Testis (tissue), 3 donors: Measurements from ENCODE around the gene ZNF394. TPM values are rescaled to one million over a fixed set of nuclear protein-coding genes. Genes with fewer than 3 reads are reported as not detected.

Experiments
- DNase-seq: peaks from one replicate; pipeline ENCODE4 v3.0.0-alpha.2; 2019
- H3K27ac ChIP-seq, 2 donors: fragments of 200-600 bp; sonication (generic); one replicate each; pipeline ENCODE4 v1.5.1; 2019
- H3K27me3 ChIP-seq: fragments of 200-600 bp; sonication (generic); one replicate; pipeline ENCODE4 v1.5.1; 2019
- H3K36me3 ChIP-seq: fragments of 200-600 bp; sonication (generic); one replicate; pipeline ENCODE4 v1.5.1; 2017; ENCODE audit warnings: low read depth; ENCODE audit errors: missing control alignments
- H3K4me1 ChIP-seq: fragments of 200-600 bp; sonication (generic); one replicate; pipeline ENCODE4 v1.5.1; 2019
- H3K4me3 ChIP-seq, 2 donors: fragments of 200-600 bp; sonication (generic); one replicate each; pipeline ENCODE4 v1.5.1; 2017 to 2019
- H3K9me3 ChIP-seq: fragments of 200-600 bp; sonication (generic); one replicate; pipeline ENCODE4 v1.5.1; 2017
- POLR2A ChIP-seq: fragments of 450-650 bp; IDR thresholded peaks from one replicate; pipeline ENCODE4 v1.6.1; 2017; ENCODE audit warnings: antibody characterized with exemption, mild to moderate bottlenecking, moderate library complexity
- WGBS, 2 donors: methylation state at CpG; one replicate each; pipeline ENCODE4 v1.1.5; 2018; 5-methylcytosine and 5-hydroxymethylcytosine counted together
- intact Hi-C: fragments of 100-400 bp; cut with DNase I; formaldehyde crosslinking; loops from one replicate; pipeline ENCODE4 v1.15.1; 2023; ENCODE audit warnings: low total_unique reads
- polyA plus RNA-seq: library from polyadenylated mRNA; stranded (reverse); fragments of 350-450 nt; fragmentation: Illumina TruSeq; extraction: RNeasy Lipid Tissue Mini Kit (QIAGEN cat#74804); gene quantifications from one replicate; pipeline ENCODE4 v1.2.3, GENCODE V29; 2014; ENCODE audit warnings: low read depth, low replicate concordance; ENCODE audit not compliant: insufficient read depth
- total RNA-seq, 2 donors: library from RNA; depleted of rRNA; stranded (reverse); fragments of >200 nt; gene quantifications; one replicate each; pipeline ENCODE4 v1.2.3, GENCODE V29; 2016
- TF ChIP-seq, protein P1 (sequence below), 3 experiments: fragments of 450-650 bp in 2 of 3; fragments of 200-600 bp in 1 of 3; sonication (generic) in 1 of 3; IDR thresholded peaks; one replicate each; pipeline ENCODE4 v1.5.1; 2016 to 2019; ENCODE audit warnings: antibody characterized with exemption in 3 of 3, mild to moderate bottlenecking in 2 of 3, moderate library complexity in 1 of 3

ZNF394 gene
- total and polyA plus RNA-seq, 3 donors from 2014 or later = 24.6 to 65.0 (median 45.3) TPM

DNA sequence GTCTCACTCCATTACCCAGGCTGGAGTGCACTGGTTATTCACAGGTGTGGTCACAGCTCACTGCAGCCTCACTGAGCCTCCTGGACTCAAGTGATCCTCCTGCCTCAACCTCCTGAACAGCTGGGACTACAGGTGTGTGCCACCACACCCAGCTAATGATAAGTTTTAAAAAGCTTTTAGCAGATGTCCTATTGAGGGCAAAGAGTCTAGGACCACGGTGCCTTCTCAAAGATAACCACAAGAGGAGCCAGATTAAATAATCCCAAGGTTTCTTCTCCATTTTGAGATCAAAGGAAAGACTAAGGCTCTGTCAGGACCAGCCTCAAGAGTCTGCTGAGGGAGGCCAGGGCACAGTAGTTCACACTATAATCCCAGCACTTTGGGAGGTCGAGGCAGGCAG lies 38.9 kb downstream of the ZNF394 start:
- 88 to 95% methylated on average over 2 of the region's 2 CpGs for WGBS, 2 donors

GRCh38 chr7:99460651-99461050 lies 39.4 kb downstream of the ZNF394 start:
- Histone ChIP-seq H3K27me3 (no peaks in the 10 kb centered on the region), H3K9me3 (no peaks in the 10 kb centered on the region), H3K4me1 (peaks cover 14% of the 10 kb centered on the region), H3K4me3 (no peak overlapping the region), H3K27ac (no peak overlapping the region), H3K36me3 (no peaks in the 10 kb centered on the region)
- no peak for DNase-seq
- 83 to 85% methylated on average over 11 of the region's 11 CpGs for WGBS, 2 donors
- no peak for TF ChIP-seq POLR2A
- TF ChIP-seq, protein P1, sequence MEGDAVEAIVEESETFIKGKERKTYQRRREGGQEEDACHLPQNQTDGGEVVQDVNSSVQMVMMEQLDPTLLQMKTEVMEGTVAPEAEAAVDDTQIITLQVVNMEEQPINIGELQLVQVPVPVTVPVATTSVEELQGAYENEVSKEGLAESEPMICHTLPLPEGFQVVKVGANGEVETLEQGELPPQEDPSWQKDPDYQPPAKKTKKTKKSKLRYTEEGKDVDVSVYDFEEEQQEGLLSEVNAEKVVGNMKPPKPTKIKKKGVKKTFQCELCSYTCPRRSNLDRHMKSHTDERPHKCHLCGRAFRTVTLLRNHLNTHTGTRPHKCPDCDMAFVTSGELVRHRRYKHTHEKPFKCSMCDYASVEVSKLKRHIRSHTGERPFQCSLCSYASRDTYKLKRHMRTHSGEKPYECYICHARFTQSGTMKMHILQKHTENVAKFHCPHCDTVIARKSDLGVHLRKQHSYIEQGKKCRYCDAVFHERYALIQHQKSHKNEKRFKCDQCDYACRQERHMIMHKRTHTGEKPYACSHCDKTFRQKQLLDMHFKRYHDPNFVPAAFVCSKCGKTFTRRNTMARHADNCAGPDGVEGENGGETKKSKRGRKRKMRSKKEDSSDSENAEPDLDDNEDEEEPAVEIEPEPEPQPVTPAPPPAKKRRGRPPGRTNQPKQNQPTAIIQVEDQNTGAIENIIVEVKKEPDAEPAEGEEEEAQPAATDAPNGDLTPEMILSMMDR (IDR thresholded peaks at IDR 0.05) = no peak
- intact Hi-C loops = no loop called here

More for the DNA sequence above, 38.9 kb downstream of the ZNF394 start:
- Histone ChIP-seq H3K9me3 (no peaks in the 10 kb centered on the region), H3K36me3 (no peaks in the 10 kb centered on the region), H3K4me1 (peaks cover 14% of the 10 kb centered on the region), H3K27me3 (no peaks in the 10 kb centered on the region), H3K27ac (no peak overlapping the region), H3K4me3 (no peak overlapping the region)
- DNase-seq = no peak
- TF ChIP-seq, protein P1 (IDR thresholded peaks at IDR 0.05) = peak in 1 of 3 experiments; percentile 5
- TF ChIP-seq POLR2A = no peak
- intact Hi-C loops = no loop called here

DNA sequence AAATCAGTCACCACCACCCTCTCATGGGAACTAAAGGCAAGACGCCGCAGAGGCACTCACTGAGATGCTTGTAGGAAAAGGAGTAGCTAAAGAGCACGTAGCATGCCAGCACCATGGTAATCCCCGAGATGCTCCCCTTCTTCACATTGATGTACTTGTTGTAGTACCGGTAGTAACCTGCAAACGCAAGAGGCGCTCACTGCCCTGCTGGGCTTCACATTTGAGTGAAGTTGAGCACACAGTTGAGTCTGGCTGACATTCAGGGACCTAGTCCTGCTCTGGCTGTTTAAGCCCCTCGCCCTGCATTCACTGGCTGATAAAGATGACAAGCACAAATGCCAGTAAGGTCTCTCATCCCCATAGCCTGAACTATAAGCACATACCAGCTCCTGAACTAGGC lies 41.0 kb downstream of the ZNF394 start:
- Histone ChIP-seq H3K27ac (no peak overlapping the region), H3K27me3 (no peaks in the 10 kb centered on the region), H3K36me3 (no peaks in the 10 kb centered on the region), H3K4me1 (peaks cover 11% of the 10 kb centered on the region), H3K4me3 (no peak overlapping the region), H3K9me3 (no peaks in the 10 kb centered on the region)
- no peak for DNase-seq
- intact Hi-C loops = no loop called here
- no peak for TF ChIP-seq POLR2A
- TF ChIP-seq, protein P1 (IDR thresholded peaks at IDR 0.05) = no peak
- WGBS, 2 donors = 89 to 96% methylated on average over 8 of the region's 8 CpGs

DNA sequence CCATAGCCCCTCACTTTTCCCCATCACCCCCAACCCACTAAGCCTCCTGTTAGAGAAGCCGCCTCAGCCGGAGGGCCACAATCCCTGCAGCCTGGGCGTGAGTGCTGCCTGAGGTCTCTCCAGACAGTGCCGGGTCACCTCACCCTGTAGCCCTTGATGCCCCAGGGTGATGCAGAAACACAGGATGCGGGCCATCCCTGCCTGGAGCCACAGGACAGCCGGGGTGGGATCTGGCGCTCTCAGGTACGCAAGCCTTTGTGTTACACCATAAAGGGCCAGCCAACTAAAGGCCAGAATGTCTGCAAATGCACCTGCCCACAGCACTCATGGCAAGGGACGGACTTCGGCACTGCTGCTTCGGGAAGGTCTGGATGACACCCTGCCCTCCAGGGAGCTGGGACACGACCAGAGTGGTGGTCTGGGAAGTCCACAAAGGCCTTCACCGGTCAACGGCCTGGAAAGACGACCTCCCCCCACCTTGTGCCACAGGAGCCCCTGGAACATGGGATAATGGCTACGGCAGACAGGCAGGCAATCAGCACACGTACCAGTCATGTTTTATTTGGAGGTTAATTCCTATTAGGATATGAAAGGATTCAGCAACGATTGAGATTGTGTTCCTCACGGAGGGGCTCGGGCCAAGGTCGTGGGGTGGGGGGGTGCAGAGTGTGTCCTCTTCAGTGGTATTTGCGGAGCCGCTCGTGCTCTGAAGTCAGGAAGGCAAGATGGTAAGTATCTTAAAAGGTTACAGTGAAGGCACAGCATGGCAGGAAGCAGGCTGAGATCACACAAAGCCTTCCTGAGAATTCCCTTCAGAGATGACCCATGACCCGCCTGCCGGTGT lies 42.2 kb downstream of the ZNF394 start:
- TF ChIP-seq, protein P1 (IDR thresholded peaks at IDR 0.05) = no peak
- no peak for TF ChIP-seq POLR2A
- WGBS, 2 donors = 72 to 76% methylated on average over 14 to 26 of the region's 26 CpGs
- intact Hi-C loops = no loop called here
- Histone ChIP-seq H3K27me3 (no peaks in the 10 kb centered on the region), H3K4me1 (peaks cover 17% of the 10 kb centered on the region), H3K9me3 (no peaks in the 10 kb centered on the region), H3K4me3 (no peak overlapping the region), H3K27ac (no peak overlapping the region), H3K36me3 (no peaks in the 10 kb centered on the region)
- DNase-seq = no peak
